EL (cell line): ENCODE measurements around the gene NT5C1A.

Source experiments
- DNase-seq: peaks from one replicate; pipeline ENCODE4 v3.0.0-alpha.2; 2016

NT5C1A gene

GRCh38 chr1:39689214-39689613 lies 17.3 kb upstream of the NT5C1A start:
- no peak for DNase-seq

- no peak for DNase-seq
Measured at GRCh38 chr1:39688706-39689105, 16.8 kb upstream of the NT5C1A start.

- DNase-seq = no peak
Measured at GRCh38 chr1:39687243-39687642, 15.3 kb upstream of the NT5C1A start.

GRCh38 chr1:39685071-39685470 lies 13.2 kb upstream of the NT5C1A start:
- no peak for DNase-seq

GRCh38 chr1:39684313-39684664 lies 12.4 kb upstream of the NT5C1A start:
- no peak for DNase-seq

GRCh38 chr1:39683591-39684312 lies 11.8 kb upstream of the NT5C1A start:
- no peak for DNase-seq

- DNase-seq = no peak
Measured at GRCh38 chr1:39681999-39682398, 10.1 kb upstream of the NT5C1A start.

- no peak for DNase-seq
Measured at GRCh38 chr1:39681294-39681693, 9.4 kb upstream of the NT5C1A start.

GRCh38 chr1:39680751-39681150 lies 8.8 kb upstream of the NT5C1A start:
- DNase-seq = no peak

- peak; percentile 26 for DNase-seq
Measured at GRCh38 chr1:39679821-39680220, 7.9 kb upstream of the NT5C1A start.

GRCh38 chr1:39678889-39679288 lies 7.0 kb upstream of the NT5C1A start:
- no peak for DNase-seq

- no peak for DNase-seq
Measured at GRCh38 chr1:39677645-39678044, 5.7 kb upstream of the NT5C1A start.

- peak; percentile 68 for DNase-seq
Measured at GRCh38 chr1:39676948-39677548, 5.1 kb upstream of the NT5C1A start.

- DNase-seq = no peak
Measured at GRCh38 chr1:39675220-39675619, 3.3 kb upstream of the NT5C1A start.

GRCh38 chr1:39673215-39673614 lies 1.3 kb upstream of the NT5C1A start:
- no peak for DNase-seq

- no peak for DNase-seq
Measured at GRCh38 chr1:39672551-39672947, 642 bp upstream of the NT5C1A start.

- no peak for DNase-seq
Measured at GRCh38 chr1:39671433-39671792, 494 bp downstream of the NT5C1A start.

GRCh38 chr1:39670689-39671088 lies 1.2 kb downstream of the NT5C1A start:
- DNase-seq = no peak

GRCh38 chr1:39668894-39669293 lies 3.0 kb downstream of the NT5C1A start:
- DNase-seq = no peak

- DNase-seq = no peak
Measured at GRCh38 chr1:39668111-39668510, 3.8 kb downstream of the NT5C1A start.

GRCh38 chr1:39666772-39667171 lies 5.1 kb downstream of the NT5C1A start:
- DNase-seq = no peak

- DNase-seq = no peak
Measured at GRCh38 chr1:39663559-39663958, 8.3 kb downstream of the NT5C1A start.

- no peak for DNase-seq
Measured at GRCh38 chr1:39662861-39663260, 9.0 kb downstream of the NT5C1A start.

GRCh38 chr1:39659538-39659937 lies 12.4 kb downstream of the NT5C1A start:
- DNase-seq = no peak

GRCh38 chr1:39659110-39659509 lies 12.8 kb downstream of the NT5C1A start:
- DNase-seq = no peak
